Gastrocnemius medialis (tissue), 4 donors: ENCODE results near the gene KLHDC7B. TPM values are rescaled to one million over a fixed set of nuclear protein-coding genes. Genes with fewer than 3 reads are reported as not detected.

Experiments used
- ATAC-seq, 2 donors: fragments of 150-250 bp; one replicate each; pipeline ENCODE4 v1.9.1; 2016
- DNase-seq, 2 donors: peaks; one replicate each; pipeline ENCODE4 v3.0.0-alpha.2; 2019
- H3K27ac ChIP-seq, 4 donors: fragments of 200-600 bp; sonication (generic); 1 replicate in 1 of 4; 2 replicates in 3 of 4; pipeline ENCODE4 v1.5.1; 2016 to 2018; ENCODE audit warnings: mild to moderate bottlenecking in 2 of 4, moderate library complexity in 1 of 4
- H3K27me3 ChIP-seq, 3 donors: fragments of 200-600 bp; sonication (generic) in 2 of 3; 1 replicate in 1 of 3; 2 replicates in 2 of 3; pipeline versions ENCODE4 v1.5.1 to v1.6.0; 2016 to 2019; ENCODE audit warnings: mild to moderate bottlenecking in 1 of 3, moderate library complexity in 1 of 3
- H3K36me3 ChIP-seq, 2 donors: fragments of 200-600 bp; sonication (generic) in 1 of 2; one replicate each; pipeline ENCODE4 v1.5.1; 2017 to 2018
- H3K4me1 ChIP-seq, 2 donors: fragments of 200-600 bp; sonication (generic) in 1 of 2; one replicate each; pipeline ENCODE4 v1.5.1; 2016 to 2017; ENCODE audit warnings: mild to moderate bottlenecking in 2 of 2
- H3K4me3 ChIP-seq, 4 donors: fragments of 200-600 bp; sonication (generic) in 3 of 4; 1 replicate in 1 of 4; 2 replicates in 3 of 4; pipeline ENCODE4 v1.5.1; 2016 to 2019; ENCODE audit warnings: mild to moderate bottlenecking in 2 of 4
- H3K9me3 ChIP-seq, 3 donors: fragments of 200-600 bp; sonication (generic) in 2 of 3; 1 replicate in 1 of 3; 2 replicates in 2 of 3; pipeline ENCODE4 v1.5.1; 2016 to 2019
- CTCF ChIP-seq, 5 experiments: fragments of 450-650 bp in 3 of 5; fragments of 200-600 bp in 2 of 5; sonication (generic) in 2 of 5; IDR thresholded peaks in 4 of 5; conservative IDR thresholded peaks in 1 of 5; 1 replicate in 4 of 5; 2 replicates in 1 of 5; pipeline ENCODE4 v1.5.1; 2016 to 2019; ENCODE audit warnings: antibody characterized with exemption in 5 of 5, mild to moderate bottlenecking in 3 of 5, moderate library complexity in 3 of 5
- POLR2A ChIP-seq, 2 donors: fragments of 450-650 bp; IDR thresholded peaks; one replicate each; pipeline ENCODE4 v1.6.1; 2017; ENCODE audit warnings: antibody characterized with exemption in 2 of 2, mild to moderate bottlenecking in 2 of 2, moderate library complexity in 2 of 2
- in situ Hi-C, 4 donors: fragments of 200-750 bp; cut with MboI; loops; one replicate each; pipeline versions ENCODE4 v1.15.0 to v1.8.0; 2017; ENCODE audit warnings: low sequenced_read_pairs in 4 of 4
- intact Hi-C: fragments of 100-400 bp; cut with DNase I; formaldehyde crosslinking; loops from one replicate; pipeline ENCODE4 v1.15.1; 2023; ENCODE audit warnings: low total_unique reads
- total RNA-seq, 4 donors: library from RNA; depleted of rRNA; stranded (reverse); fragments of >200 nt; gene quantifications; one replicate each; pipeline versions ENCODE4 v1.1.0 to v1.2.3, GENCODE V29; 2016

Gene KLHDC7B
- total RNA-seq, 4 donors from 2014 or later: not detected

- ATAC-seq (no peak), DNase-seq (no peak)
- H3K36me3 ChIP-seq: peaks cover 0 to 31% of the 10 kb centered on the region in 2 donors
- in situ Hi-C loops (no loop called here), intact Hi-C loops (loop anchor here (10.0 kb wide), 1 partner anchor 647 kb away; the partner anchor contains the start of gene ZBED4)
- H3K27me3 ChIP-seq: no peaks in the 10 kb centered on the region
- H3K4me1 ChIP-seq: peaks cover 6 to 11% of the 10 kb centered on the region in 2 donors
- TF ChIP-seq POLR2A (IDR thresholded peaks at IDR 0.05) (no peak), CTCF (IDR thresholded peaks at IDR 0.05 in 4 of 5, conservative IDR thresholded peaks at IDR 0.05 in 1 of 5) (no peak)
- H3K9me3 ChIP-seq: no peaks in the 10 kb centered on the region
- no peak overlapping the region for H3K27ac ChIP-seq
- H3K4me3 ChIP-seq: no peak overlapping the region
Observed at GRCh38 chr22:50502096-50502495, 43.6 kb upstream of the KLHDC7B start.

DNA sequence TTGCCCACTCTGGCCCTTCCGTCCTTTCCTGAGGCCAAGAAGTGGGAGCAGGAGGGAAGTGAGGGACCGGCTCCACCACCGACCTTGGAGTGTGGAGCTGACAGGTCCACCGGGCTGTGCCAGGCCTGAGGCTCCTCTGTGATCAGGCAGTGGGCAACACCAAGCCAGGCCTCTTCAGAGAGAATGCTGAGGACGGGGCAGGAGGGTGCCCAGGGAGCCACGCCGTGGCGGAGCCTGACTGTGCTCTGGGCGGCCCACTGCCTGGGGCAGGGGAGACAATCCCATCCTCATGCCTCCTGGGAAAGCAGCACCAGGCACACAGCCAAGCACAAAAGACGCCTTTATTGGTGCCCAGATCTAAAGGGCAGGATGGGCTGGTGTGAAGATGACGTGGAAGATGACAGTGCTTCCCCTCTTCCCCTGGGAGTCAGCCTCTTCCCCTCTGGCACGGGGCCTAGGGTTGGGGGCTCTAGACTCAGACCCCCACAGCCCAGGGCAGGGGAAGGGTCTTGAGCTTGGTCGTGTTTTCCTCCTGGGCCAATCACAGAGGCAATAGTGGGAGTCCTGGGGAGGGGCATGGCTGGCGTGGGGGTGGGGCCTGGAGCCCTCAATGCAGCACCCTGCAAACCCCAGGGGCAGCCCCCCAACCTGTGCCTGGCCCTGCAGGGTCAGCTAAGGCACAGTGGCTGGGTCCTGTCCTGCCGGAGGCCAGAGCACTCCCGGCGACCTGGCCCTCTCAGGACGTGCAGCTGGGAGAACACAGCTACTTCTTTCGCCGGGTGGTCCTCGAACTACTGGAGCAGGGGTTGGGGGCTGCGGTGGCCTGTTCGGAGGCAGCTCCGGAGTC is 42.8 kb upstream of the KLHDC7B start:
- Histone ChIP-seq H3K4me3 (no peak overlapping the region), H3K27me3 (no peaks in the 10 kb centered on the region), H3K4me1 (peaks cover 6 to 12% of the 10 kb centered on the region in 2 donors), H3K27ac (no peak overlapping the region), H3K36me3 (peaks cover 0 to 31% of the 10 kb centered on the region in 2 donors), H3K9me3 (no peaks in the 10 kb centered on the region)
- DNase-seq (no peak), ATAC-seq (no peak)
- TF ChIP-seq POLR2A (IDR thresholded peaks at IDR 0.05): no peak
- TF ChIP-seq CTCF (IDR thresholded peaks at IDR 0.05 in 4 of 5, conservative IDR thresholded peaks at IDR 0.05 in 1 of 5): no peak
- in situ Hi-C loops: no loop called here
- intact Hi-C loops: loop anchor here (10.0 kb wide), 1 partner anchor 648 kb away; the partner anchor contains the start of gene ZBED4

DNA sequence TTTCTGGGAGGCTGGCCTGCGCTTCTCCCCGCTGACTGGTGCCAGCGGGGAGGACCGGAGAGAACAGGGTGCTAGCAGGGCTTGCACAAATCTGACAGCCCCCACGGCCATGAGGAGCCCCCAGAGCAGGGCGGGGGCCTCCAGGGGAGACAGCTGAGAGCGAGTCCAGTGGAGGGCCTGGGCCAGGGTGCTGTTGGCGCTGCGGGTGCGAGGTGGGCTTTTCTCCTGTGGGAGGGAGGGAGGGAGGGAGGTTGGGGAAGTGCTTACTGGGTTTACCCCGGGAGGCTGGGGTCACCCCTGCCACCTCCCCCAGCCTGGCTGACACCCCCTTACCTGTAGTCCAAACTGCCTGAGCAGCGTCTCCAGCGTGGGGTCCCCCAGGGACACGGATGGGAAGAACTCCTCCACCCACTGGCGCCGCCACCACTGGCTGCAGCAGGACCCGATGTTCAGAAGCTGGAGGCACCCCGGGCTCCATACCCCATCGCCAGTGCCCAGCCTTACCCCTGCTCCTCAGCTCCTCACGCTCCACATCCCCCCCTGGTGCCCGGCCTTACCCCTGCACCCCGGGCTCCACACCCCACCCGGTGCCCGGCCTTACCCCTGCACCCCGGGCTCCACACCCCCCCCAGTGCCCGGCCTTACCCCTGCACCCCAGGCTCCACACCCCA is 42.1 kb upstream of the KLHDC7B start:
- H3K27ac ChIP-seq: no peak overlapping the region
- peaks cover 6 to 12% of the 10 kb centered on the region in 2 donors for H3K4me1 ChIP-seq
- intact Hi-C loops (loop anchor here (10.0 kb wide), 1 partner anchor 649 kb away; the partner anchor contains the start of gene ZBED4), in situ Hi-C loops (no loop called here)
- TF ChIP-seq POLR2A (IDR thresholded peaks at IDR 0.05) (no peak), CTCF (IDR thresholded peaks at IDR 0.05 in 4 of 5, conservative IDR thresholded peaks at IDR 0.05 in 1 of 5) (no peak)
- H3K4me3 ChIP-seq: no peak overlapping the region
- peaks cover 0 to 31% of the 10 kb centered on the region in 2 donors for H3K36me3 ChIP-seq
- no peaks in the 10 kb centered on the region for H3K9me3 ChIP-seq
- ATAC-seq: no peak
- no peaks in the 10 kb centered on the region for H3K27me3 ChIP-seq
- no peak for DNase-seq

GRCh38 chr22:50504369-50505211 is 41.1 kb upstream of the KLHDC7B start:
- Histone ChIP-seq H3K27ac (no peak overlapping the region), H3K27me3 (no peaks in the 10 kb centered on the region), H3K4me1 (peaks cover 15 to 21% of the 10 kb centered on the region in 2 donors), H3K4me3 (no peak overlapping the region), H3K9me3 (no peaks in the 10 kb centered on the region), H3K36me3 (peaks cover 0 to 31% of the 10 kb centered on the region in 2 donors)
- in situ Hi-C loops: no loop called here
- intact Hi-C loops: loop anchor here (10.0 kb wide), 1 partner anchor 650 kb away; the partner anchor contains the start of gene ZBED4
- TF ChIP-seq POLR2A (IDR thresholded peaks at IDR 0.05) (no peak), CTCF (IDR thresholded peaks at IDR 0.05 in 4 of 5, conservative IDR thresholded peaks at IDR 0.05 in 1 of 5) (no peak)
- DNase-seq (no peak), ATAC-seq (no peak)
